GM21360 (cell line): ENCODE measurements around the gene CD164L2.

Source experiments
- ATAC-seq: cut with Tn5 transposase; IDR thresholded peaks from one replicate; pipeline ENCODE4 v1.9.1; 2021; ENCODE audit warnings: mild to moderate bottlenecking, moderate library complexity; ENCODE audit not compliant: unreplicated experiment

The CD164L2 gene

DNA sequence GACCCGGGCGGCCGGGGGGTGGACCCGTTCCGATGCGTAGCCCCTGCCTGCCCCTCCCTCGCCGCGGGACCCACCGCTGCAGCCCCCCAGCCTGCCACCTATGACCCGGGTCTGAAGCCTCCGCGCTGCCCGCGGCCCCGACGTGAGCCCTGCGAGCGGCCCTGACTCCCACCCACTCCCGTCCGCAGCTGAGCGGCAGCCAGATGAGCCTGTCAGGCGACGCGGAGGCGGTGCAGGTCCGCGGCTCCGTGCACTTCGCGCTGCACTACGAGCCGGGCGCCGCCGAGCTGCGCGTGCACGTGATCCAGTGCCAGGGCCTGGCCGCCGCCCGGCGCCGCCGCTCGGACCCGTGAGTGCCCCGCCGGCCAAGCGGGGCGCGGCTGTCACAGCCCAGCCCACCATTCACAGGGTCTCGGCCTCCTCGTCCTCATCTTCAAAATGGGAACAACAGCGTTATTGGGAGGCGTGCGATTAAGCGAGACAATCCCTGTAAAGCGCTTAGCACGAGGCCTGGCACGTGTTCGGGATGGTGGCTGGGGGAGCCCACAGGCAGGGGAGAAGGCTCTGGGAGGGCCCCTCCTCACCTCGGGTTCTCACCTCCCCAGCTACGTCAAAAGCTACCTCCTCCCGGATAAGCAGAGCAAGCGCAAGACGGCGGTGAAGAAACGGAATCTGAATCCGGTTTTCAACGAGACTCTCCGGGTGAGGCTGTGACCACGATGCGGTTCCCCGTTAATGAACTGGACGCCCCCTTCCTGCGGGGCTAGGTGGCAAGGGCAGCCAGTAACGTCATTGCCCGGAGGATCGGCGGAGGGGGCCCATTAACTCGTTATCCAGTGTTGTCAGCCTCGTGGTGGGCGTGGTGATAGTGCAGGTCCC is 33.1 kb downstream of the CD164L2 start:
- no peak for ATAC-seq

DNA sequence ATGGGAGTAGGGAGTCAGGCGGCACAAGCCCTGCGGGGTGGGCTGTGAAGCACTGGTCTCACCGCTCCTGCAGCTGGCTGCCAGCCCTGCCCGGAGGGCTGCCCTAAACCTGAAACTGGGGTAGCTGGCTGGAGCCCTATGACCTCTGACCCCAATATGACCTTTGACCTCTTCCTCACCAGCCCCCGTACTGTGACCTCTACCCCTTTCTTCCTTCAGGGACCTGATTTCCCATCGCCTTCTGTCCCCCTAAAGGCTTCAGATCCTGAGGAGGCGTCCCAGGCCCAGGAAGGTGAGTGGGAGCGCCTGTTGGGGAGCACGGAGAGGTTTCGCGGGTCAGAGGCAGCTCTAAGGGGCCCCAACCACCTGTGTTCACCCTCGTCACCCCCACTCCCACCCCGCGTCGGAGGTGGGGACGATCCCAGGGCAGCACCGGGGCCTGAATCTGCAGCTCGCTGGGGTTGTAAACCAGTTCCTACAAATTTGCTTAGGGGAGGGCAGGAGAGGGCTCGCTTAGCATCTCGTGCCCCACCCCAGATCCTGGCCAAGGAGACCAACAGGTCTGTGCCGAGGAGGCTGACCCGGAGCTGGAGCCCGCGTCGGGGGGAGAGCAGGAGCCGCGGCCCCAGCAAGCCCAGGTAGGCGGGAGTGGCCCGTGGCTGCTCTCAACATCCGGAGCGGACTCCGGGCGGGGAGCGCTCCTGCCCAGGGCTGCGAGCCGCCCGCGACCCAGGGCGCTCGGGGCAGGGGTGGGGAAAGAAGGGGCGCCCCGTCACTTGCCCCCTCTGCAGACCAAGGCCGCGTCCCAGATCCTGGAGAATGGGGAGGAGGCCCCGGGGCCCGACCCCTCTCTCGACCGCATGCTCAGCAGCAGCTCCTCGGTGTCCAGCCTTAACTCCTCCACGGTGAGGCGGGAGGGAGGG is 34.0 kb downstream of the CD164L2 start:
- ATAC-seq, result no peak

DNA sequence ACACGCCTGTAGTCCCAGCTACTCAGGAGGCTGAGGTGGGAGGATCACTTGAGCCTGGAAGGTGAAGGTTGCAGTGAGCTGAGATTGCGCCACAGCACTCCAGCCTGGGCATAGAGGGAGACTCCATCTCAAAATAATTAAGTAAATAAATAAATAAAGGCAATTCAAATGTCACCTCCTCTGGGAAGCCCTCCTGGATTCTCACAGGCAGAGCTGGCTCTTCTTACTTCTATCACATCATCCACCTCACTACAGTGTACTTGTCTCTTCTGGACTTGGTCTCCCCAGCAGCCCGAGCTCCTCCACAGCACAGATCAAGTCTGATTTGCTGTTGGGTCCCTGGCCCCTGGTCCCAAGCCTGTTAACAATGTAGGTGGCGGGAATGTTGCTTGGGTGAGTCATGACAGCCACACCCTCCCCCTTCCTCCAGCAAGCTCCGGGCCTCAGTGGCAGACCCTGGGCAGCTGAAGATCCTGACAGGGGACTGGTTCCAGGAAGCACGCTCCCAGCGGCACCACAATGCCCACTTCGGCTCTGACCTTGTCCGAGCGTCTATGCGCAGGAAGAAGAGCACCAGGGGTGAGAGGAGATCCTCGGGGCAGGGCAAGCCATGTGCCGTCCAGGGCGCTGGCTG is 36.0 kb downstream of the CD164L2 start:
- ATAC-seq, result no peak

DNA sequence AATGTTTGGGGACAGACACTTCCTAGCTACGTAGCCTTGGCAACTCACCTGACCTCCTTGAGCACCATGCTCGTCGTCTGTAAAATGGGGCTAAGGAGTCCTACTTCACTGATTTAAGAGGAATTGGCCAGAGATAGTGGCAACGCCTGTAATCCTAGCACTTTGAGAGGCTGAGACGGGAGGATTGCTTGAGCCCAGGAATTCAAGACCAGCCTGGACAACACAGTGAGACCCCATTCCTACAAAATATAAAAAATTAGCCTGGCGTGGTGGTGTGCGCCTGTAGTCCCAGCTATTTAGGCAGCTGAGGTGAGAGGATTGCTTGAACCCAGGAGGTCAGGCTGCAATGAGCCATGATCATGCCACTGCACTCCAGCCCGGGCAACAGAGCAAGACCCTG is 36.8 kb downstream of the CD164L2 start:
- ATAC-seq, result no peak

DNA sequence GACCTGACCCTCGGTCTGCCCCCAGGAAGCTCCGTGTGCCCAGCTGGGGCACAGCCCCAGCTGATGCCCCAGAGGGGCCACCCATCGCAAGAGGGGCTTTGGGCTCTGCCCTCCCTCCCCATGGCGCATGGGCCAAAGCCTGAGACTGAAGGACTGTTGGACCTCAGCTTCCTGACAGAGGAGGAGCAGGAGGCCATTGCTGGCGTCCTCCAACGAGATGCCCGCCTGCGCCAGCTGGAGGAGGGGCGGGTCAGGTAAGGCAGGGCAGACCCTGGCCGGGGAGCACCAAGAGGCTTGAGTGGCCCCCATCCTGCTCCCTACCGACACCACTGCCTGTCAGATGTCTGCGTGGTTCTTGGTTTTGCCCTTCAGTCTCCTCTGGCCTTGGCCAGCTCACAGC is 37.9 kb downstream of the CD164L2 start:
- no peak for ATAC-seq

DNA sequence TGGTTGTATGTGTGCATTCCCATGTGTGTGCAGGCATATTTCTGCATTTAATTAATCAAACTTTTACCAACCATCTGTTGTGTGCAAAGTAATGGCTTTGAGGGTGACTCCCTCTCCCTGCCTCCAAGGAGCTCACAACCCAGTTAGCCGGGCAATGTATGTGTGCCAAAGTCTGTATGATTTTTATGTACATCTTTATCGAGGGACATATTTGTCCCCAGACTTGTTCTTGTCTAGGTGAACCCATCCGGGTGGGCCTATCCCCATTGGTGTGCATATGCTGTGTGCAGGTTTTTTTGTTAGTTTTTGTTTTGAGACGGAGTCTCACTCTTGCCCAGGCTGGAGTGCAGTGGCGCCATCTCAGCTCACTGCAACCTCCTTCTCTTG is 39.5 kb downstream of the CD164L2 start:
- ATAC-seq, result no peak

DNA sequence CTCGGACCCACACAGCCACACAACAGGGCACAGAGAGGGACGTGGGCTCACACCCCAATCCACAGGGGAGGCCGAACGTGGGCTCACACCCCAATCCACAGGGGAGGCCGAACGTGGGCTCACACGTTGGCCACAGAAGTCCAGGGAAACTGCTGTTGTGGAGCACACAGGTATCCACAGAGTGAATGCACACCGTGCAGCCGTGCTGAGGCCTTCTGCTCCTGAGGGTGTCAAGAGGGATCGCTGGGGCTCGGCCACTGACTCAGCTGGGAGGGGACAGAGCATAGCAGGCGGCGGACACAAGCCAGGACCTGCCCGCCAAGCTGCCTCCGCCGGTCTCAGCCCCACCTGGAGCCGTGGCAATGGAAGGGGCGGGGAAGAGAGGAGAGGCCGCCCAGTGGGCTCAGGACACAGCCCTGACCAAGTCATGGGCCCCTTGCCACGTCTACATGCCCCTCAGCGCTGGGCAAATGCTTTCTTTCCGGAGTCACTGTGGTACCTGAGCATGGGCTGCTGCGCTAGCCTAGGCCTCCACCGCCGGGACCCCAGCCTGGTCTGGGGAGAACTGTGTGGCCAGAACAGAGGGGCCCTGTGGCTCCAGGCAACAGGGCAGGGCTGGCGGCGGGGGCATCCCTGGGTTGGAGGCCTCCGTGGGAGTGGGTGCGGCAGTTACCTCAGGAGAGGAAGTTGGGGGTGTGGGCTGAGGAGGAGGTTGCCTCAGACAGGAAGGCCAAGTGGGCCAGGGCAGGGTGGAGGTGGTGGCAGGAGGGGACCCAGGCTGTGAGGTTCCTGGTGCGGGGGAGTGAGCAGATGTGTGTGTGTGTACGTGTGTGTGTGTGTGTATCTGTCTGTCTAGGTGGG is 40.1 kb downstream of the CD164L2 start:
- no peak for ATAC-seq

DNA sequence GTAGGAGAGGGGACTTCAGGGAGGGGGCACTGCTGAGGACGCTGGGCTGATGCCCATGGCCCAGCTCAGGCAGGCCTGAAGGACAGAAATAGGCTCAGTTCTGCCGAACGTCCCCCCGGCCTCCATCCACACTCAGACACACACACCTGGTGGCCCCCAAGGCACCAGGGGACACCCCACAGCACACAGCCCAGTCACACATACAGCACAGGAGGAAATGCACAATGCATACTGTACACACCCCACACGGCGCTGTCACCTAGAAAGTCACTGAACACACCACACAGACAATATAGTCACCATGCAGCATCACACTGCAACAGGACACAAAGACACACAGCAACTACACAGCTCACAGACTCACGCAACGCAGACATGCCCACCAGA is 40.7 kb downstream of the CD164L2 start:
- no peak for ATAC-seq

DNA sequence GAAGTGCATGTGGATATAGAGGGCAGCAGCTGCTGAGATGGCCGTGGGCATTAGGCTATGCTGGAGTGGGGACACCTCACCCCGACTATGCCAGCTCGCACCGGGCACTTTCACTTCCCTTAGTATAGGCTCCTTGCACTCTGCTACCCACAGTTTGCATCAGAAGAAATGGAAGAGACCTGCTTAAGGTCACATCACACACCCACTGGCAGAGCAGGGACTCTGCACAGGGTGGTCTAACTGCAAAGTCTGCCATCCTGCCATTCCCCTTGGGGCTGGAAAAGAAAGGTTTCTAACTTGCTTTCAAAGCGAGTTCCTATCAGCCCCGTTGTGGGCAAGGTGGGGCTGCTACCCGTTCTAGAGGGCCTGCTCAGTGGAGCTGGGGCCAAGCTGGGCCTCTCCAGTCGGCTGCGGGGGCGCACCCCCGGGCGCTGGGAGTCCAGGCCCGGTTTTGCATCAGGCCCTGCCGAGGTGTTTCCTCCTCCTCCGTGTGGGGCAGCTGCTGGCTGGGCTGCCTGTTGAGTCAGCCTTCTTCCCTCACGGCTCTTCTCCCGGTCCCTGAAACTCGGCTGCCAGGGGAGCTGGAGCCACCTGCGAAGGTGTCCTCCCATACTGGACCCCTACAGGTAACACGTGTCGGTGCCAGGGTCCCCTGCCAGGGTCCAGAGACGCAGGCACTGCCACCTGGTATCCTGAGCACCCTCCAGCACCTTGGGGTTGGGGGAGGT is 41.4 kb downstream of the CD164L2 start, which contains the start of gene SYTL1:
Gene SYTL1 (plus strand): TSS at position 498 of the 728 bp plus-strand sequence. CDS start 3,313 bp downstream, outside the sequence.
- no peak for ATAC-seq

DNA sequence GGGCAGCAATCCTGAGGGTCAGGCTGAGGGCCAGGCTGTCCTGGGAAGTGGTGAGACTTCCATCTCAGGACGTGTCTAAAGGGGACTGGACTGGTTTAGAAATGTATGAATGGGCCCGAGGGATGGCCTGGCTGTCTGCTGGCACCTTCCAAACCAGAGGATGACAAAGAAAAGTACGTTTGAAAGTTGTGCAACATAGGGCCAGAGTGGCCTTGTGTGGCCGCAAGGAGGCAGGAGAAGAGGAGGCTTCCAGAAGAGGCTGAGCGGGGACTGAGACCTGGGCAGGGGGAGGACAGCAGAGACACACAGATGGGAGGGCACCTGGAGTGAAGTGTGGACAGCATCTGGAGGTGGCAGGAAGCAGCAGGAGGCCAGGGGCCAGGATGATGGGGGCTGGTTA is 43.9 kb downstream of the CD164L2 start:
- ATAC-seq, result no peak

DNA sequence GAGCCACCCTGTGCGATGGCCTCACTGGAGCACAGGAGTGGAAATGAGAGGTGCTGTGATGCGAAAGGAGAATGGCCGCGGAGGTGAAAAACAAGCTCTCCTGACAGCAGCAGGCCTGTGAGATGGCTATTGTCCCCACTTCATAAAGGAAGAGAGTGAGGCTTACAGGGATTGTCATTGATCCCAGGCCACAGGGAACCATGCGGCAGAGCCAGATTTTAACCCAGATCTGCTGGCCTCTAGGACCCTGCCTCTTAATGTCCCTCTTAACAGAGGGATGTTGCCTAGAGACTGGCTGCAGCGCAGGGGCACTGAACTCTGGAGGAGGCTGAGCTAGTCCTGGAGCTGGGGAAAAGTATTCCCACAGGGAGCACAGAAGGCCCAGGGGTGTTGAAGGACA is 44.4 kb downstream of the CD164L2 start:
- ATAC-seq, result no peak

DNA sequence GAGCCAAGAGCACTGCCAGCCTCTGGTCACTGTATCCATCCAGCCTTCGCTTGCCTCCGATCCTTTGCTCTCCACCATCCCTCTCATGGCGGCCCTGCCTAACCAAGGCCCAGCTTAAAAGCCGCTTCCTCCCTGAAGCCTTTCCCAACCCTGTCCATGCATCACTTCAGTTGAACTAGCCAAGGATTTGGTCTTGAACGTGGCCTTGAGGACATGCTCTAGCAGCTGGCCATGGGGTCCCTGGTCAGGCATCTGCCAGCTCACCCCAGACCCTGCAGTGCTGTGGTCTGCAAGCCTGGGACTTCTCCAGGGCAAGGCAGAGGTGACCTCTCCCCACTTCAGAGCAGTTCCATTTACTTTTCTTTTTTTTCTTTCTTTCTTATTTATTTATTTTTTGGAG is 46.4 kb downstream of the CD164L2 start:
- no peak for ATAC-seq

DNA sequence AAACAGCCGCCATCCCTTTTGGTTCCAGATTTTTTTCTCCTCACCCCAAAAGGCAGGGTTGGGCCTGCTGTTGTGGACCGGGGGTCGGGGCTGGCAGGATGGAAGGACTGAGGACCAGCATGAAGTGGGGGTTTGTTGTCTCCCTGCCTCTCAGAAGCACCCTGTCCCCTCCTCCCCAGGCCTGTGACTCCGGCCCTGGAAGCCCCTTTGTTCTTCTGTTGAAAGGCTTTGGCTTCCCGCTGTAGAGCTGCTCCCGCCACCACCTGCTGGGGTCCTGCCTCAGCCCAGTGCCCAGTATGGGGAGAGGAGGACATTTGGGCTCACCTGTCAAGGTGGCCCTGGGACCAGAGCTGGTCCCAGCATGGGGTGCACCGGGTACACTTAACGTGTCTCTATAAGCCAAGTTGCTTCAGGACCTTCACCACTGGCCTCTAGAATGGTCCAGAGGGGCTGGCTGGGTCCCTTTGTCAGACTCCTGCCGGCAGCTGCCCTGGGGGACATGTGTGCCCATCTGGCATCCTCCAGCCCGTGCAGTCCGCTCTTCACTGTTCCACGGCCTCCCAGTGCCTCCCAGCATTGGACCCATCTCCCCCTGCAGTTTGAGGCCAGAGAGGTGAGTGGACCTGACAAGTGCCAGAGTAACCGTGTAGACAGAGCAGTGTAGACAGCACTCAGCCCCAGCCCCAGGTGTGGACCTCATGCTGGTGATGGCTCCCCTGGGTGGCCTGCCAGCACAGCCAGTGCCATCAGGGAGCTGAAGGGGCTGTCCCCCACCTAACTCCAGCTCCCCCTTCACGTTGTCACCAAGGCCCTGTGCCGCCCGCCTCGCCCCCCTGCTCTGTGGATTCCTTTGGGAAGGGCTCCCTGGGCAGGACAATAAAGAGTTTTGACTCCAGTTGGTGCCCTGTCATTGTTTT is 47.4 kb downstream of the CD164L2 start:
- no peak for ATAC-seq

DNA sequence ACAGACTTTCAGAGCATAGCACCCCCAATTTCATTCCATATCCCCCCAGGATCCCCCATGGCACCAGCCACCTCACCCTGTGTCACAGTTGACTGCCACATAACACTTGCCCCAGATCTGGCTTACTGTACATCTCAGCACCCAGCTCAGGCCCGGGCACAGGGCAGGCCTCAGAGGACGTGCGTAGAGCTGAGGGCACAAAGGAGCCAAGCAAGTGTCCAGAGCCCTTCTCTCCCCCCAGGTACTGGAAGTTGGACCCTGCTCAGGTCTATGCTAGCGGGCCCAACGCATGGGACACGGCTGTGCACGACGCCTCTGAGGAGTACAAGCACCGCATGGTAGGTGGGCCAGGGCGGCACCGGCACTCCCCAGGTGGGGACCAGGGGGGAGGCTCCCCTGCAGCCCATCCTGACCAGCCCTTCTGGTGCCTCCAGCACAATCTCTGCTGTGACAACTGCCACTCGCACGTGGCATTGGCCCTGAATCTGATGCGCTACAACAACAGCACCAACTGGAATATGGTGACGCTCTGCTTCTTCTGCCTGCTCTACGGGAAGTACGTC is 49.3 kb downstream of the CD164L2 start:
- ATAC-seq, result no peak

DNA sequence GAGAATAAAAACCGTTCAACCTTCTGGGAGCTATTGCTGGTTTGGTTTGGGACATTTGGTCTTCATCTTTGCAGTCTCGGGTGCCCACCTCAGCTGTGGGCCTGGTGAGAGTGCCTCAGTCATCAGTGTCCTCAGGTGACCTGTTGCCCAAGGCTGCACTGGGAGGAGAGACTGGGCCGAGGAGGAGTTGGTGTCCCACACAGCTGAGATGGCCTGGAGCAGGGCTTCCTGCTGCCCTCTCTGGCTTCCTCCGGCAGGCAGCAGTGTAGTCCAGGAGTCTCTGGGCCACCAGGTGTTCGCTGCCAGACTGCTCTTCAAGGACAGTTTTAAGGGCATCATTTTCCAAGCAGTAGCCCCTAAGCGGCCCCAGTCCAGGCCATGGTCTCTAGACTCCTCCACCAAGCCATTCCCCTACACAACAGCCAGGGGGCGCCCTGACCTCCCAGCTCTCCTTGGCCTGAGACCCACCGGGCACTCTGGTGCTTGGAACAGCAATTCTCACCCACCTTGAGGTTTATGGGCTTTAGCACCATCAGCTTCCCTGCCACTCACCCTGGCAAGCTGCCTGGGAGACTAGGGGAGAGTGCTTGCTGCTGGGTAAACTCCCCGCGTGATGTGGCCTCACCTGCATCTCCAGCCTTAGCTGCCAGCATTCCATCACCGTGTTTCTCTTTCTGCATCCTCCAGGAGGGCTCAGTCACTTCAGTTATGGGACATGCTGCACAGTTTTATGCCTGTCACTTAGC is 50.4 kb downstream of the CD164L2 start:
- no peak for ATAC-seq

DNA sequence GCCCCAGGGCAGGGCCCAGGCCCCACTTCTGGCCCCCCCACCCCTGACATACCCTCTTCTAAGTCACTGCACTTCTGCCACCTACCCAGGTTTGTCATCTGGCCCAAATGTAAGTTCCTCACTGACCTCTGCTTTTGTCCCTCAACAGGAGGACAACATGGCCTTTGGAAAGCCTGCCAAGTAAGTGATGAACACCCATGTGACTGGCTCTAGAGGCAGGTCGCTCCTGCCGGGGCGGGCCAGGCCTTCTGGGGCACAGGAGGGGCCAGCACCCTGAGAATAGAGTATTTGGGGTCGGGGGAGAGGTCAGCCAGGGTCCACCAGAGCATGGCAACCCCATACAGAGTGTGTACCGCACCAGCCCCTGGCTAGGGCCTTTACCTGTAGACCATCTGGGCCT is 51.2 kb downstream of the CD164L2 start:
- no peak for ATAC-seq

DNA sequence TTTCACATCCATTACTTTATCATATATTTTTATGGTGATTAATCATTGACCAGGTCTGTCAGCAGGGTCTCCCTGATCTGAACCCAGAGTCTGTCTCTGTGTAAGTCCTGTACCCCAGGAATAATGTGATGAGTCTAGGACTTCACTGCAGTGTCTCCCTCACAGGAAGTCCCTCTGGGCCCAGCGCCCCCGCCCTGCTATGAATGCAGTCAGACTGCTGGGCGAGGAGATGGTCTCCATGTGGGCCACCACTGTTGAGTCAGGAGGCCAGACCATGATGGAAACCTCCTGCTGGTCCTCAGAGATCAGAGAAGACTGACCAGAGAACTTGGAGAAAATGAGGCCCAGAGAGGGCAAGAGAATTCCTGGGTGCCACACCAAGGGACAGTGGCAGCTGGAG is 51.7 kb downstream of the CD164L2 start:
- no peak for ATAC-seq

DNA sequence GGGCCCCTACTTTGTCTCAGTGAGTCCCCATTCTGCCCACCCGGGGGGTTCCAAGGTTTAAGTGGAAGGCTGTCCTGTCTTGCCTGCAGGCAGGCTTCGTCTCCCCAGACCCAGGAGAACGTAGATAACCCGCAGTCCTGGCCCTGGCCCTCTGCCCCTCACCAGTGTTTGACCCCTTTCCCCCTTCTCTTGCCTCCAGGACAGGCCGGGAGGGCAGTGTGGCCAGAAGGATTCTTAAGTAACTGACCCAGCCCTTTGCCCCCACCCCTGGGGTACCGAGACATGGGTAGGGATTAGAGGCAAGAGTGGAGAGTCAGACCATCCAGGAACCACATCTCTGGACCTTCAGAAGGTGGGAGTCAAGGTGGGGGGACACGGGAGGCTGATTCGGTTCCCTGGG is 52.3 kb downstream of the CD164L2 start:
- no peak for ATAC-seq
